Activated CD8-positive, alpha-beta memory T cell treated with anti-CD3 and anti-CD28 coated beads, Interleukin-2, amount 50 U/mL, for 1 hour (primary cell): ENCODE measurements around the gene PRKCG.
"Not testable (repeated sequence)": the region's sequence is repeated elsewhere in the genome, so short reads cannot be mapped to it uniquely, and the experiment has no call there.

Source experiments
- DNase-seq: peaks from one replicate; pipeline ENCODE4 v3.0.0-alpha.2; 2020; ENCODE audit errors: extremely low read depth

Gene PRKCG

GRCh38 chr19:53881482-53882390, at the start of gene PRKCG:
Gene PRKCG, plus strand, starts transcription at chr19:53882197. Its CDS starts 298 bp downstream, at chr19:53882495.
- DNase-seq = no peak

GRCh38 chr19:53832861-53833260, 49.1 kb upstream of the PRKCG start:
- DNase-seq = not testable (repeated sequence)

- DNase-seq = not testable (repeated sequence)
Observed at GRCh38 chr19:53838446-53838845, 43.6 kb upstream of the PRKCG start.

GRCh38 chr19:53840241-53840640, 41.8 kb upstream of the PRKCG start:
- not testable (repeated sequence) for DNase-seq

- DNase-seq = not testable (repeated sequence)
Observed at GRCh38 chr19:53840914-53841313, 41.1 kb upstream of the PRKCG start.

- DNase-seq = no peak
Observed at GRCh38 chr19:53844849-53845246, 37.1 kb upstream of the PRKCG start.

GRCh38 chr19:53847555-53847954, 34.4 kb upstream of the PRKCG start:
- no peak for DNase-seq

- DNase-seq = no peak
Observed at GRCh38 chr19:53849237-53849676, 32.7 kb upstream of the PRKCG start.

GRCh38 chr19:53853707-53854106, 28.3 kb upstream of the PRKCG start:
- DNase-seq = no peak

GRCh38 chr19:53864308-53864836, 17.6 kb upstream of the PRKCG start:
- DNase-seq = no peak

GRCh38 chr19:53865523-53865917, 16.5 kb upstream of the PRKCG start:
- no peak for DNase-seq

GRCh38 chr19:53865918-53866864, 15.8 kb upstream of the PRKCG start:
- no peak for DNase-seq

GRCh38 chr19:53866865-53867224, 15.2 kb upstream of the PRKCG start:
- no peak for DNase-seq

- peak; percentile 99 for DNase-seq
Observed at GRCh38 chr19:53867225-53868090, 14.5 kb upstream of the PRKCG start, which contains the start of gene MYADM. Gene MYADM, plus strand, starts transcription at chr19:53867883. Its CDS starts 5,647 bp downstream, at chr19:53873530.

- no peak for DNase-seq
Observed at GRCh38 chr19:53868091-53868891, 13.7 kb upstream of the PRKCG start.

- DNase-seq = peak; percentile 67
Observed at GRCh38 chr19:53868892-53869804, 12.8 kb upstream of the PRKCG start.

- DNase-seq = not testable (repeated sequence)
Observed at GRCh38 chr19:53869805-53870484, 12.1 kb upstream of the PRKCG start.

GRCh38 chr19:53870485-53870844, 11.5 kb upstream of the PRKCG start:
- no peak for DNase-seq

- DNase-seq = no peak
Observed at GRCh38 chr19:53871454-53871853, 10.5 kb upstream of the PRKCG start.
